OCI-LY7 (cell line): Measurements from ENCODE around the gene TLR1. TPM values are rescaled to one million over a fixed set of nuclear protein-coding genes. Genes with fewer than 3 reads are reported as not detected.

Experiments used
- BruUV-seq: library from RNA; stranded (reverse); fragments of 400-500 nt; replicated peaks from 2 replicates; lab custom pipeline; 2021; lab: Mats Ljungman, UMichigan
- CTCF ChIA-PET: fragments of 300-600 bp; sonication (Branson Sonifier 250); formaldehyde crosslinking; loops from one replicate; lab custom pipeline; 2022; ENCODE audit warnings: antibody characterized with exemption; ENCODE audit not compliant: unreplicated experiment; lab: Charles Lee
- POLR2A ChIA-PET: fragments of 300-600 bp; sonication (Branson Sonifier 250); formaldehyde crosslinking; loops from one replicate; lab custom pipeline; 2022; ENCODE audit warnings: antibody characterized with exemption; lab: Charles Lee
- DNase-seq: peaks from one replicate; pipeline ENCODE4 v3.0.0-alpha.2; 2015; ENCODE audit warnings: low spot score
- H2AFZ ChIP-seq: fragments of 200-600 bp; sonication (generic), shearing (Covaris generic); 2 replicates; pipeline ENCODE4 v1.6.1; 2014; ENCODE audit warnings: mild to moderate bottlenecking, antibody characterized with exemption, low read length, moderate library complexity
- H3K27ac ChIP-seq: fragments of 200-600 bp; sonication (generic); 2 replicates; pipeline ENCODE4 v1.5.1; 2014; ENCODE audit warnings: mixed run types, low read depth, mild to moderate bottlenecking, moderate library complexity, low read length, inconsistent platforms; ENCODE audit not compliant: poor library complexity, severe bottlenecking
- H3K36me3 ChIP-seq: fragments of 200-600 bp; sonication (generic); 2 replicates; pipeline ENCODE4 v1.6.1; 2014; ENCODE audit warnings: mild to moderate bottlenecking, antibody characterized with exemption, low read length, moderate library complexity, mixed read lengths; ENCODE audit not compliant: insufficient read depth
- H3K4me1 ChIP-seq: fragments of 200-600 bp; sonication (generic); 2 replicates; pipeline ENCODE4 v1.5.1; 2014; ENCODE audit warnings: mild to moderate bottlenecking, low read length; ENCODE audit not compliant: insufficient read depth, poor library complexity, severe bottlenecking
- H3K4me2 ChIP-seq: fragments of 200-600 bp; sonication (generic); 2 replicates; pipeline ENCODE4 v1.6.1; 2014; ENCODE audit warnings: mild to moderate bottlenecking, low read length
- H3K4me3 ChIP-seq: fragments of 200-600 bp; sonication (generic); 2 replicates; pipeline ENCODE4 v1.5.1; 2014; ENCODE audit warnings: mild to moderate bottlenecking, low read depth, low read length; ENCODE audit not compliant: poor library complexity, severe bottlenecking
- H3K79me2 ChIP-seq: fragments of 200-600 bp; sonication (generic); 2 replicates; pipeline ENCODE4 v1.6.1; 2016; ENCODE audit warnings: low read depth, mild to moderate bottlenecking, low read length, moderate library complexity, mixed read lengths; ENCODE audit not compliant: insufficient read depth
- H3K9me2 ChIP-seq: fragments of 200-600 bp; sonication (generic); 2 replicates; pipeline ENCODE4 v1.6.1; 2016; ENCODE audit warnings: mild to moderate bottlenecking, low read length, mixed read lengths; ENCODE audit not compliant: insufficient read depth
- H3K9me3 ChIP-seq: fragments of 200-600 bp; sonication (generic); 2 replicates; pipeline ENCODE4 v1.6.1; 2014; ENCODE audit warnings: mild to moderate bottlenecking, mixed run types, low read length, mixed read lengths
- H4K20me1 ChIP-seq: fragments of 200-600 bp; sonication (generic); 2 replicates; pipeline ENCODE4 v1.6.1; 2014; ENCODE audit warnings: mild to moderate bottlenecking, antibody characterized with exemption, low read length, moderate library complexity, mixed read lengths; ENCODE audit not compliant: insufficient read depth
- EZH2phosphoT487 ChIP-seq: fragments of 200-600 bp; sonication (generic); IDR thresholded peaks from 2 replicates; pipeline ENCODE4 v1.6.1; 2018; ENCODE audit warnings: low read depth, borderline replicate concordance, mild to moderate bottlenecking, mixed run types, antibody characterized with exemption, low read length, moderate library complexity, mixed read lengths
- intact Hi-C: fragments of 100-400 bp; cut with micrococcal nuclease; formaldehyde crosslinking; loops from one replicate; pipeline ENCODE4 v1.10.0; 2022; ENCODE audit not compliant: unreplicated experiment
- total RNA-seq, 2 experiments: library from RNA; depleted of rRNA in 1 of 2; stranded (reverse); fragments of >200 nt in 1 of 2; shearing (Covaris generic) in 1 of 2; gene quantifications; 2 replicates each; pipeline ENCODE4 v1.2.3, GENCODE V29; 2014 to 2022
- TF ChIP-seq, protein P1 (sequence below): fragments of 200-600 bp; sonication (generic); conservative IDR thresholded peaks from 2 replicates; pipeline ENCODE4 v1.5.1; 2014; ENCODE audit warnings: mild to moderate bottlenecking, antibody characterized with exemption, low read length, moderate library complexity, mixed read lengths

The TLR1 gene
- total RNA-seq, 2 experiments from 2014 or later: 3.3 to 7.4 TPM

DNA sequence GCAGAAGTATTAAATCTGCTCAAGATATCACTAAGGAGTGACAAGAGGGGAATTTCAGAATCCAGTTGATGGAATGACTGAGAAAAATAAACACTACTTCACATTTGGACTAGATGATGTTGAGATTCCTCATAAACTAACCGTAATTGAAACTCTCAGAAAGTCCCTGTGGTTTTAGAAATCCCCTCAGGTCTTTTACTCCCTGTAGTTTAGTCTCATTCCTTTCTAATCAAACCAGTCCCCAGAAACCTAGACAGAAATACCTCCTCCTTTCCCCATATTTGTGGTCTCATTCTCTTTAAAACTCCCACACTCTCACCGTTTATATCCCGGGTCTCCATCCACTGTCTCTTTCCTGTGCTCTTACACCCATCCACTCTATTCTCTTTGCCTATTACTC is 15.0 kb upstream of the TLR1 start:
- DNase-seq: no peak
- no peak overlapping the region for H2AFZ ChIP-seq
- no peaks in the 10 kb centered on the region for H3K9me2 ChIP-seq
- no TSS peak for BruUV-seq
- H3K79me2 ChIP-seq: no peaks in the 10 kb centered on the region
- H3K9me3 ChIP-seq: peaks cover 16% of the 10 kb centered on the region
- no peak overlapping the region for H3K4me2 ChIP-seq
- peaks cover 19% of the 10 kb centered on the region for H3K4me1 ChIP-seq
- peaks cover 17% of the 10 kb centered on the region for H3K36me3 ChIP-seq
- intact Hi-C loops: no loop called here
- H3K27ac ChIP-seq: no peak overlapping the region
- ChIA-PET POLR2A (interaction anchor here (0.7 to 0.9 kb wide), 3 partner anchors 12 to 36 kb away, joined by 3 to 7 read pairs (median 3); partner anchors contain the start of gene TLR1), CTCF (interaction anchor here (1.1 kb wide), 1 partner anchor 37 kb away, joined by 4 read pairs; the partner anchor contains the start of gene TLR10)
- no peak for TF ChIP-seq EZH2phosphoT487
- TF ChIP-seq, protein P1, sequence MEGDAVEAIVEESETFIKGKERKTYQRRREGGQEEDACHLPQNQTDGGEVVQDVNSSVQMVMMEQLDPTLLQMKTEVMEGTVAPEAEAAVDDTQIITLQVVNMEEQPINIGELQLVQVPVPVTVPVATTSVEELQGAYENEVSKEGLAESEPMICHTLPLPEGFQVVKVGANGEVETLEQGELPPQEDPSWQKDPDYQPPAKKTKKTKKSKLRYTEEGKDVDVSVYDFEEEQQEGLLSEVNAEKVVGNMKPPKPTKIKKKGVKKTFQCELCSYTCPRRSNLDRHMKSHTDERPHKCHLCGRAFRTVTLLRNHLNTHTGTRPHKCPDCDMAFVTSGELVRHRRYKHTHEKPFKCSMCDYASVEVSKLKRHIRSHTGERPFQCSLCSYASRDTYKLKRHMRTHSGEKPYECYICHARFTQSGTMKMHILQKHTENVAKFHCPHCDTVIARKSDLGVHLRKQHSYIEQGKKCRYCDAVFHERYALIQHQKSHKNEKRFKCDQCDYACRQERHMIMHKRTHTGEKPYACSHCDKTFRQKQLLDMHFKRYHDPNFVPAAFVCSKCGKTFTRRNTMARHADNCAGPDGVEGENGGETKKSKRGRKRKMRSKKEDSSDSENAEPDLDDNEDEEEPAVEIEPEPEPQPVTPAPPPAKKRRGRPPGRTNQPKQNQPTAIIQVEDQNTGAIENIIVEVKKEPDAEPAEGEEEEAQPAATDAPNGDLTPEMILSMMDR: no peak
- H4K20me1 ChIP-seq: no peaks in the 10 kb centered on the region
- H3K4me3 ChIP-seq: no peak overlapping the region

DNA sequence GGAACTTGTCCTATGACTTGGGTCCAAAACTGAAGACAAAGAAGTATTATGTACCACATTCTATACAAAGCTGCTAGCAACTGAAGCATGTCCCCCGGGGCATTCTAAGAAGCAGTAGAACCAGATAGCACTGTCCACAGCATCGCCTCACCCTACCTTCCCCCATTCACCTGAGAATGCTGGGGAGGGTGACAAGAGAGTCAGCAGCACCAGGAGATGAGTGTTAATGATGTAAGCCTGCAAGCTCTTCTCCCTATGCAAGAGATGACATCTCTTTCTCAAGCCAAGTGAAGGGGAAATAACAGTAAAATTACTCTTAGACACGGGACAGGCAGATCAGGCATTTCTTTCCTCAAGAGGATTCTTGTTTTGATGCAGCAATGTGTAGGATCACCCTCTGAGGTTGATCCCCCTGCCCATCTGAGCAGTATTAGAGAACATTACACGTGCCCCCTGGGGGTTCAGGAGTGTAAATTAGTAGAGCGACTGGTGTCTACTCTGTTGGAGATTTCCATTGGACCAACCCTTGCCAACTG is 13.9 kb upstream of the TLR1 start:
- H3K4me3 ChIP-seq: no peak overlapping the region
- TF ChIP-seq, protein P1: no peak
- TF ChIP-seq EZH2phosphoT487: no peak
- H3K9me2 ChIP-seq: no peaks in the 10 kb centered on the region
- peaks cover 19% of the 10 kb centered on the region for H3K4me1 ChIP-seq
- H3K9me3 ChIP-seq: peaks cover 16% of the 10 kb centered on the region
- ChIA-PET CTCF (interaction anchor here (1.1 kb wide), 1 partner anchor 36 kb away, joined by 4 read pairs; the partner anchor contains the start of gene TLR10), POLR2A (interaction anchor here (0.5 kb wide), 1 partner anchor 27 kb away, joined by 3 read pairs; no protein-coding TSS in a partner anchor)
- no peak overlapping the region for H3K27ac ChIP-seq
- no peak for DNase-seq
- intact Hi-C loops: no loop called here
- H3K4me2 ChIP-seq: no peak overlapping the region
- no TSS peak for BruUV-seq
- H3K36me3 ChIP-seq: peaks cover 22% of the 10 kb centered on the region
- H3K79me2 ChIP-seq: no peaks in the 10 kb centered on the region
- no peaks in the 10 kb centered on the region for H4K20me1 ChIP-seq
- H2AFZ ChIP-seq: no peak overlapping the region
